Small intestine (tissue), 7 donors: ENCODE results near the gene NCAPH2. TPM values are rescaled to one million over a fixed set of nuclear protein-coding genes. Genes with fewer than 3 reads are reported as not detected.

Experiments used
- DNase-seq, 2 donors: peaks; one replicate each; pipeline versions ENCODE4 v3.0.0 to v3.0.0-alpha.2; 2013
- FAIRE-seq: peaks from 2 replicates; lab custom pipeline; 2012; peaks lifted over from hg19 to GRCh38; lab: Jason Lieb, UNC
- H3K27ac ChIP-seq, 3 donors: one replicate each; pipeline ENCODE4 v1.5.1; 2013; ENCODE audit warnings: low read length in 2 of 3, mild to moderate bottlenecking in 2 of 3, control low read depth in 1 of 3, inconsistent platforms in 1 of 3, low read depth in 1 of 3, moderate library complexity in 1 of 3
- H3K27me3 ChIP-seq, 3 donors: one replicate each; pipeline ENCODE4 v1.6.1; 2013; ENCODE audit warnings: low read length in 3 of 3, inconsistent platforms in 1 of 3; ENCODE audit not compliant: control insufficient read depth in 3 of 3, insufficient read depth in 3 of 3
- H3K36me3 ChIP-seq, 3 donors: one replicate each; pipeline ENCODE4 v1.6.1; 2013; ENCODE audit warnings: low read length in 3 of 3, inconsistent platforms in 1 of 3, low read depth in 1 of 3, mild to moderate bottlenecking in 1 of 3, moderate library complexity in 1 of 3; ENCODE audit not compliant: control insufficient read depth in 3 of 3, insufficient read depth in 2 of 3
- H3K4me1 ChIP-seq, 3 donors: one replicate each; pipeline ENCODE4 v1.6.1; 2013; ENCODE audit warnings: low read length in 2 of 3, inconsistent platforms in 1 of 3, low read depth in 1 of 3, mild to moderate bottlenecking in 1 of 3, moderate library complexity in 1 of 3; ENCODE audit not compliant: control insufficient read depth in 3 of 3, insufficient read depth in 2 of 3
- H3K4me3 ChIP-seq, 3 donors: one replicate each; pipeline ENCODE4 v1.5.1; 2013; ENCODE audit warnings: low read length in 3 of 3, control low read depth in 1 of 3, inconsistent platforms in 1 of 3, low read depth in 1 of 3, mild to moderate bottlenecking in 1 of 3, moderate library complexity in 1 of 3
- H3K9me3 ChIP-seq, 2 donors: one replicate each; pipeline ENCODE4 v1.6.1; 2013; ENCODE audit warnings: low read depth in 1 of 2, low read length in 1 of 2; ENCODE audit not compliant: control insufficient read depth in 2 of 2, insufficient read depth in 1 of 2
- WGBS, 3 donors: extraction: QIAGEN DNeasy Blood & Tissue Kit; methylation state at CpG; one replicate each; pipeline ENCODE4 v1.1.7; 2013; 5-methylcytosine and 5-hydroxymethylcytosine counted together
- polyA plus RNA-seq, 4 donors: library from polyadenylated mRNA; stranded (reverse) in 3 of 4; unstranded in 1 of 4; fragments of 200-250 nt in 3 of 4; fragments of 120-200 nt in 1 of 4; gene quantifications; one replicate each; pipeline versions ENCODE4 v1.2.1 to v1.2.3, GENCODE V29; 2013
- donor health status: healthy with polysubstance abuse.
- donor health status: control.
- donor health status: control.
- donor health status: Bipolar disorder and iron deficiency.
- donor health status: healthy.

Gene NCAPH2
- polyA plus RNA-seq, 4 donors, result 29.3 to 45.9 (median 39.8) TPM

GRCh38 chr22:50574383-50574755 lies 66.3 kb downstream of the NCAPH2 start:
- DNase-seq, result no peak
- no peaks in the 10 kb centered on the region for H3K27me3 ChIP-seq
- H3K36me3 ChIP-seq, result peaks cover 0 to 71% (median 5%) of the 10 kb centered on the region in 3 donors
- no peak overlapping the region for H3K4me3 ChIP-seq
- H3K4me1 ChIP-seq, result peaks cover 2 to 13% (median 3%) of the 10 kb centered on the region in 3 donors
- WGBS, 3 donors, result 94 to 97% (median 96%) methylated on average over 11 of the region's 11 CpGs
- no peaks in the 10 kb centered on the region for H3K9me3 ChIP-seq
- FAIRE-seq, result no peak
- H3K27ac ChIP-seq, result no peak overlapping the region

Other genes starting within 250 kb of the NCAPH2 start
- gene MAPK12, start 246.5 kb upstream of the NCAPH2 start, polyA plus RNA-seq, result 1 to 10 TPM in 3 of 4 donors, under 1 TPM in 1; 0.45 to 7.1 (median 3.6) TPM
- gene MAPK11, start 237.8 kb upstream of the NCAPH2 start, polyA plus RNA-seq, result 1 to 10 TPM in 3 of 4 donors, not detected in 1; 2.2 to 7.9 (median 2.4) TPM
- 100 to 1,000 TPM in 2 of 4 donors, 10 to 100 TPM in 2; 70.3 to 179 (median 95.2) TPM for gene PLXNB2, start 200.6 kb upstream of the NCAPH2 start, polyA plus RNA-seq
- 1 to 10 TPM; 1.9 to 4.5 (median 2.5) TPM for gene DENND6B, start 181.2 kb upstream of the NCAPH2 start, polyA plus RNA-seq
- 10 to 100 TPM; 28.6 to 41.2 (median 38.8) TPM for gene PPP6R2, start 164.9 kb upstream of the NCAPH2 start, polyA plus RNA-seq
- gene SBF1, start 33.2 kb upstream of the NCAPH2 start, polyA plus RNA-seq, result 10 to 100 TPM; 27.3 to 43.7 (median 35.4) TPM
- gene ADM2, start 26.7 kb upstream of the NCAPH2 start, polyA plus RNA-seq, result 10 to 100 TPM in 2 of 4 donors, 1 to 10 TPM in 2; 2.2 to 14.7 (median 8.7) TPM
- under 1 TPM in 2 of 4 donors, not detected in 2; 0.28 to 0.44 TPM for gene MIOX, start 21.4 kb upstream of the NCAPH2 start, polyA plus RNA-seq
- gene LMF2, start 522 bp upstream of the NCAPH2 start, polyA plus RNA-seq, result 10 to 100 TPM; 37.8 to 52.8 (median 46.9) TPM
- gene SCO2, start 17.4 kb downstream of the NCAPH2 start, polyA plus RNA-seq, result 1 to 10 TPM in 3 of 4 donors, under 1 TPM in 1; 0.92 to 2.7 (median 2.3) TPM
- 100 to 1,000 TPM in 1 of 4 donors, 10 to 100 TPM in 3; 10.7 to 172 (median 90.0) TPM for gene TYMP, start 21.8 kb downstream of the NCAPH2 start, polyA plus RNA-seq
- gene KLHDC7B, start 37.7 kb downstream of the NCAPH2 start, polyA plus RNA-seq, result under 1 TPM in 2 of 4 donors, not detected in 2; 0.10 to 0.28 TPM
- gene SYCE3, start 54.7 kb downstream of the NCAPH2 start, polyA plus RNA-seq, result under 1 TPM in 1 of 4 donors, not detected in 3; 0.33 TPM
- 100 to 1,000 TPM in 1 of 4 donors, 10 to 100 TPM in 3; 14.6 to 115 (median 42.4) TPM for gene CPT1B, start 70.2 kb downstream of the NCAPH2 start, polyA plus RNA-seq
- gene CHKB, start 74.6 kb downstream of the NCAPH2 start, polyA plus RNA-seq, result 100 to 1,000 TPM in 3 of 4 donors, 10 to 100 TPM in 1; 61.2 to 371 (median 223) TPM
- 1 to 10 TPM in 2 of 4 donors, under 1 TPM in 2; 0.22 to 3.5 (median 0.82) TPM for gene MAPK8IP2, start 92.6 kb downstream of the NCAPH2 start, polyA plus RNA-seq
- gene ARSA, start 119.9 kb downstream of the NCAPH2 start, polyA plus RNA-seq, result 10 to 100 TPM; 28.2 to 85.9 (median 71.3) TPM
- 10 to 100 TPM in 2 of 4 donors, under 1 TPM in 2; 0.27 to 19.6 (median 5.2) TPM for gene SHANK3, start 164.6 kb downstream of the NCAPH2 start, polyA plus RNA-seq
- gene ACR, start 230.0 kb downstream of the NCAPH2 start, polyA plus RNA-seq, result 1 to 10 TPM in 1 of 4 donors, under 1 TPM in 1, not detected in 2; 0.25 to 1.1 TPM